DOHH2 (cell line): ENCODE measurements around the gene EIF6.

Experiments
- EZH2phosphoT487 ChIP-seq: fragments of 200-600 bp; sonication (generic); IDR thresholded peaks from 2 replicates; pipeline ENCODE4 v1.6.1; 2017; ENCODE audit warnings: borderline replicate concordance, mild to moderate bottlenecking, antibody characterized with exemption, low read length, moderate library complexity, mixed read lengths
- TF ChIP-seq, protein P1 (sequence below): fragments of 200-600 bp; sonication (generic); IDR thresholded peaks from one replicate; pipeline ENCODE4 v1.5.1; 2014; ENCODE audit warnings: antibody characterized with exemption, mild to moderate bottlenecking, low read depth, low read length; ENCODE audit not compliant: poor library complexity, severe bottlenecking

DNA sequence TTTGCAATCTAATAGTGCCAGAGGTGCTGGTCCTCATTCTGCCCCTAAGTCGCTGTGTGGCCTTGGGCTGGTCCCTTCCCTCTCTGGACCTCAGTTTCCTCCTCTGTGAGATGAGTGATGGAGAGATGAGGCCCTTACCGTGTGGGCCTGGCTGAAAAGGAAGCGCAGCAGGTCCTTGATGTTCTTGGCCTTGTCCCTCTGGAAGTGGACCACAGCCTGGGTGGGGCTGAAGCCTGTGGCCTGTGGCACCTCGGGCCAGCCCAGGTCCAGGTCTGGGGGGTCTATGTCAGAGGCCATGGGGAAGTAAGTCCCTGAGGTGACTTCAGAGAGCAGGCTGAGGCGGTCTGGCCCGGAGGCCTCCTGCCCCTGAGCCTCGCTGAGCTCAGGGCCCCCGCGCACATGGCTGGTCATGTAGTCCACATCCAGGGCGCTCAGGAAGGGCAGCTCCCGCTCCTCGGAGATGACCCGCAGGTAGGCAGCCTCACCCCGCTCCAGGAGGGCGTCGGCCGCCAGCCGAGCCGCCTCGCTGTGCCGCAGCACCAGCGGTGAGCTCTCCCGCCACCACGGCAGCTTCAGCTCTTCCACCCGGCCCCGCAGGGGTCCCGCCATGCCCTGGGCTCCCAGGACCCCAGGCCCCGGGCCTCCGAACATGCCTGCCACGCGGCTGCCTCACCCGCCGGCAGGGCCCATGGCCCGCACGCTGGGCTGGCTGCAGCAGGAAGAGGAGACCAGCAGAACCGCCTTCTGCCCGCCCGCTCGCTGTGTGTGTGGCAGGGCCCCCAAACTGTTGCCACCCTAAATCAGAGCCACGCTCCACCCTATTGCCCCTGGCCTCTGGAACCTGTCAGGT lies 7.3 kb upstream of the EIF6 start, which contains the start of gene FAM83C:
- TF ChIP-seq, protein P1, sequence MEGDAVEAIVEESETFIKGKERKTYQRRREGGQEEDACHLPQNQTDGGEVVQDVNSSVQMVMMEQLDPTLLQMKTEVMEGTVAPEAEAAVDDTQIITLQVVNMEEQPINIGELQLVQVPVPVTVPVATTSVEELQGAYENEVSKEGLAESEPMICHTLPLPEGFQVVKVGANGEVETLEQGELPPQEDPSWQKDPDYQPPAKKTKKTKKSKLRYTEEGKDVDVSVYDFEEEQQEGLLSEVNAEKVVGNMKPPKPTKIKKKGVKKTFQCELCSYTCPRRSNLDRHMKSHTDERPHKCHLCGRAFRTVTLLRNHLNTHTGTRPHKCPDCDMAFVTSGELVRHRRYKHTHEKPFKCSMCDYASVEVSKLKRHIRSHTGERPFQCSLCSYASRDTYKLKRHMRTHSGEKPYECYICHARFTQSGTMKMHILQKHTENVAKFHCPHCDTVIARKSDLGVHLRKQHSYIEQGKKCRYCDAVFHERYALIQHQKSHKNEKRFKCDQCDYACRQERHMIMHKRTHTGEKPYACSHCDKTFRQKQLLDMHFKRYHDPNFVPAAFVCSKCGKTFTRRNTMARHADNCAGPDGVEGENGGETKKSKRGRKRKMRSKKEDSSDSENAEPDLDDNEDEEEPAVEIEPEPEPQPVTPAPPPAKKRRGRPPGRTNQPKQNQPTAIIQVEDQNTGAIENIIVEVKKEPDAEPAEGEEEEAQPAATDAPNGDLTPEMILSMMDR = no peak
- no peak for TF ChIP-seq EZH2phosphoT487
